C4-2B (cell line): ENCODE data around the gene VMAC.

Experiments
- ZFX ChIP-seq: fragments of 450-650 bp; IDR thresholded peaks from 2 replicates; pipeline ENCODE4 v1.6.1; 2017
- TF ChIP-seq, protein P1 (sequence below): fragments of 450-650 bp; conservative IDR thresholded peaks from 2 replicates; pipeline ENCODE4 v1.5.1; 2017; ENCODE audit warnings: mild to moderate bottlenecking

DNA sequence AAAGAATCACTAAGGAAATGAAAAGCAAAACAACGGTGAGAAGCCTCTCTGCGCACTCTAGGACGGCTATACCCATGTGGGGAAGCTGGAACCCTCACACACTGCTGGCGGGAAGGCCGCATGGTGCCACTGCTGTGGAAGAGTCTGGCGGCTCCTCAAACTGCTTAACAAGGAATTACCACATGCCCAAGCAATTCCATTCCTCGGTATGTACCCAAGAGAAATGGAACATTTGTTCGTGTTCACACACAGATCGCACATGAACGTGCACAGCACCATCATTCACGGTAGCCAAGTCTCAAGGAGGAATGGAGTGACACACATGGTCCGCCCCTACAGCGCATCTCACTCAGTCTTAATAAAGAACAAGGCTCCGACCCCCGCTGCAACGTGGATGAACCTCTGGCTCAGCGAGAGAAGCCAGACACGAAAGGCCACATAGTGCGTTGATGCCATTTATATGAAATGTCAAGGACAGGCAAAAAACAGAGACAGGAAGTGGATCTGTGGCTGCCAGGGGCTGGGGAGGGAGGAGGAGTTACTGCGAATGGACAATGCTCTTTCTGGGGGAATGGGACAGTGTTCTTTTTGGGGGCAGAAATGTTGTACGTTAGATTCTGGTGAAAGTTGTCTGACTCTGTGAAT lies 17.0 kb downstream of the VMAC start:
- TF ChIP-seq ZFX = no peak
- TF ChIP-seq, protein P1, sequence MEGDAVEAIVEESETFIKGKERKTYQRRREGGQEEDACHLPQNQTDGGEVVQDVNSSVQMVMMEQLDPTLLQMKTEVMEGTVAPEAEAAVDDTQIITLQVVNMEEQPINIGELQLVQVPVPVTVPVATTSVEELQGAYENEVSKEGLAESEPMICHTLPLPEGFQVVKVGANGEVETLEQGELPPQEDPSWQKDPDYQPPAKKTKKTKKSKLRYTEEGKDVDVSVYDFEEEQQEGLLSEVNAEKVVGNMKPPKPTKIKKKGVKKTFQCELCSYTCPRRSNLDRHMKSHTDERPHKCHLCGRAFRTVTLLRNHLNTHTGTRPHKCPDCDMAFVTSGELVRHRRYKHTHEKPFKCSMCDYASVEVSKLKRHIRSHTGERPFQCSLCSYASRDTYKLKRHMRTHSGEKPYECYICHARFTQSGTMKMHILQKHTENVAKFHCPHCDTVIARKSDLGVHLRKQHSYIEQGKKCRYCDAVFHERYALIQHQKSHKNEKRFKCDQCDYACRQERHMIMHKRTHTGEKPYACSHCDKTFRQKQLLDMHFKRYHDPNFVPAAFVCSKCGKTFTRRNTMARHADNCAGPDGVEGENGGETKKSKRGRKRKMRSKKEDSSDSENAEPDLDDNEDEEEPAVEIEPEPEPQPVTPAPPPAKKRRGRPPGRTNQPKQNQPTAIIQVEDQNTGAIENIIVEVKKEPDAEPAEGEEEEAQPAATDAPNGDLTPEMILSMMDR = no peak
